GM23248 (cell line): Measurements from ENCODE around the gene URM1. TPM values are rescaled to one million over a fixed set of nuclear protein-coding genes. Genes with fewer than 3 reads are reported as not detected.
"Not testable (repeated sequence)": the region's sequence is repeated elsewhere in the genome, so short reads cannot be mapped to it uniquely, and the experiment has no call there.

Source experiments
- DNase-seq: peaks from one replicate; pipeline ENCODE4 v3.0.0-alpha.2; 2015
- H2AFZ ChIP-seq: fragments of 200-600 bp; sonication (generic); 2 replicates; pipeline ENCODE4 v1.6.1; 2016; ENCODE audit warnings: antibody characterized with exemption
- H3F3A ChIP-seq: fragments of 200-600 bp; sonication (generic); 2 replicates; pipeline ENCODE4 v1.6.1; 2016; ENCODE audit warnings: mild to moderate bottlenecking, antibody characterized with exemption, mixed run types; ENCODE audit not compliant: insufficient read depth
- H3K27ac ChIP-seq: fragments of 200-600 bp; sonication (generic); 2 replicates; pipeline ENCODE4 v1.5.1; 2016; ENCODE audit warnings: mild to moderate bottlenecking
- H3K27me3 ChIP-seq: fragments of 200-600 bp; sonication (generic); replicated peaks from 2 replicates; pipeline ENCODE4 v1.6.1; 2016; ENCODE audit warnings: mild to moderate bottlenecking; ENCODE audit not compliant: insufficient read depth
- H3K36me3 ChIP-seq: fragments of 200-600 bp; sonication (generic); 2 replicates; pipeline ENCODE4 v1.6.1; 2016; ENCODE audit warnings: low read depth, mild to moderate bottlenecking
- H3K4me1 ChIP-seq: fragments of 200-600 bp; sonication (generic); 2 replicates; pipeline ENCODE4 v1.6.1; 2016; ENCODE audit warnings: mild to moderate bottlenecking; ENCODE audit not compliant: insufficient read depth
- H3K4me2 ChIP-seq: fragments of 200-600 bp; sonication (generic); one replicate; pipeline ENCODE4 v1.6.1; 2016; ENCODE audit warnings: mild to moderate bottlenecking; ENCODE audit not compliant: unreplicated experiment
- H3K4me3 ChIP-seq: fragments of 200-600 bp; sonication (generic); 2 replicates; pipeline ENCODE4 v1.5.1; 2016; ENCODE audit warnings: mild to moderate bottlenecking
- H3K79me2 ChIP-seq: fragments of 200-600 bp; sonication (generic); 2 replicates; pipeline ENCODE4 v1.6.1; 2016; ENCODE audit warnings: mild to moderate bottlenecking; ENCODE audit not compliant: insufficient read depth
- H3K9ac ChIP-seq: fragments of 200-600 bp; sonication (generic); 2 replicates; pipeline ENCODE4 v1.6.1; 2016; ENCODE audit warnings: mild to moderate bottlenecking
- H3K9me2 ChIP-seq: fragments of 200-600 bp; sonication (generic); 2 replicates; pipeline ENCODE4 v1.6.1; 2016; ENCODE audit warnings: mixed run types, mild to moderate bottlenecking, moderate library complexity; ENCODE audit not compliant: insufficient read depth
- H3K9me3 ChIP-seq: fragments of 200-600 bp; sonication (generic); one replicate; pipeline ENCODE4 v1.6.1; 2017; ENCODE audit warnings: low read depth
- H4K20me1 ChIP-seq: fragments of 200-600 bp; sonication (generic); 2 replicates; pipeline ENCODE4 v1.6.0; 2016; ENCODE audit not compliant: insufficient read depth
- EZH2 ChIP-seq: fragments of 200-600 bp; sonication (generic); IDR thresholded peaks from 2 replicates; pipeline ENCODE4 v1.6.1; 2018; ENCODE audit warnings: antibody characterized with exemption, mild to moderate bottlenecking; ENCODE audit not compliant: insufficient read depth, poor library complexity, severe bottlenecking
- EZH2phosphoT487 ChIP-seq: fragments of 200-600 bp; sonication (generic); IDR thresholded peaks from 2 replicates; pipeline ENCODE4 v1.6.1; 2018; ENCODE audit warnings: antibody characterized with exemption, moderate library complexity, mild to moderate bottlenecking, low read depth; ENCODE audit not compliant: insufficient read depth
- WGBS, 2 experiments: methylation state at CpG; one replicate each; pipeline ENCODE4 v1.1.6; 2015 to 2017; ENCODE audit warnings: low lambda C conversion rate in 2 of 2, low coverage in 1 of 2; ENCODE audit errors: missing lambda C conversion rate in 2 of 2; 5-methylcytosine and 5-hydroxymethylcytosine counted together
- in situ Hi-C: fragments of 300-500 bp; cut with MboI; formaldehyde crosslinking; loops from 2 replicates; pipeline ENCODE4 v1.15.0; 2020
- polyA plus RNA-seq: library from polyadenylated mRNA; unstranded; fragments of >200 nt; fragmentation: Nextera tagmentation; extraction: Ambion mirVana; gene quantifications from 2 replicates; pipeline ENCODE4 v1.2.1, GENCODE V29; 2016
- total RNA-seq: library from RNA; depleted of rRNA; stranded (reverse); fragments of >200 nt; shearing (Covaris generic); gene quantifications from 2 replicates; pipeline ENCODE4 v1.2.3, GENCODE V29; 2014

The URM1 gene
- total and polyA plus RNA-seq, 2 experiments from 2014 or later, result 59.2 to 64.4 TPM

DNA sequence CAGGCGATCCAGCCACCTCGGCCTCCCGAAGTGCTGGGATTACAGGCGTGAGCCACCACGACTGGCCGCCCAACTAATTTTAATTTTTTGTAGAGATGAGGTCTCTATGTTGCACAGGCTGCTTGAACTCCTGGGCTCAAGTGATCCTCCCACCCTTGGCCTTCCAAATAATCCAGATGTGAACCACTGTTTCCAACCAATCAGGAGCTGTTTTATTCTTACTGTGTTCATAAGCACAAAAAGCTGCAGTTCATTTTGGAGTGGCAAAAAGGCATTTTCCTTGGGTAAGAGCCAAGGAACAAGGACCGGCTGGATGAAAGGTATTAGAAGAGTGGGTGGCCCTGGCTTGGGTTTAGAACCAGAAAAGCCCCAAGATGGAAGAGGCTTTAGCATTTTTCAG lies 36.0 kb upstream of the URM1 start:
- Histone ChIP-seq H3K27me3 (no peaks in the 10 kb centered on the region), H3K79me2 (no peaks in the 10 kb centered on the region), H3K27ac (no peak overlapping the region), H3K4me2 (no peak overlapping the region), H3K9ac (no peak overlapping the region), H3K4me3 (no peak overlapping the region), H2AFZ (no peak overlapping the region), H4K20me1 (no peaks in the 10 kb centered on the region), H3K9me3 (no peaks in the 10 kb centered on the region), H3K4me1 (no peaks in the 10 kb centered on the region), H3K9me2 (no peaks in the 10 kb centered on the region), H3F3A (peaks cover 12% of the 10 kb centered on the region), H3K36me3 (no peaks in the 10 kb centered on the region)
- no peak for DNase-seq
- no peak for TF ChIP-seq EZH2phosphoT487
- TF ChIP-seq EZH2, result no peak
- in situ Hi-C loops, result no loop called here
- whole genome bisulfite sequencing, 2 experiments, result 41 to 49% methylated on average over 7 of the region's 7 CpGs

DNA sequence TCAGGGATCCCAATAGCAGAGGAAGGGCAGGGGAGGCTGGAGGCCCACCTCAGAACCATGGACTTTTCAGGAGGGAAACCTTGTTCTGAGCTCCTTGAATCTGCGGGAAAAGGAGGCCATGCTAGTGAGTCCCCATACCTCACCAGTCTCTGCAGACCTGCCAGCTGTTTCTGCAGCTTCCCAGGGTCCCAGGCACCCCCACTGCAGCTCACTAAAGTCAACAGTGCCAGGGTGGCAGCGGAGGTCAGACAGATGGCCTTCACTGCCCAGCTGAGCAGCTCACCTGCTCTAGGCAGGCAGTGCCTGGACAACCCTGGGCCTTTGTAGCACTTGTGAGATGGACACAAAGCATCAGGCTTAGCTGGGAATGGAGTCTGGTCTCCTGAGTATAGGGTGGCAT lies 35.3 kb upstream of the URM1 start:
- H3K9ac ChIP-seq, result no peak overlapping the region
- peaks cover 12% of the 10 kb centered on the region for H3F3A ChIP-seq
- 88 to 94% methylated on average over 2 of the region's 2 CpGs for WGBS, 2 experiments
- no peak for DNase-seq
- H3K9me3 ChIP-seq, result no peaks in the 10 kb centered on the region
- H3K27ac ChIP-seq, result no peak overlapping the region
- TF ChIP-seq EZH2, result no peak
- no peak for TF ChIP-seq EZH2phosphoT487
- no peaks in the 10 kb centered on the region for H3K27me3 ChIP-seq
- H3K4me3 ChIP-seq, result no peak overlapping the region
- no peaks in the 10 kb centered on the region for H3K36me3 ChIP-seq
- no peaks in the 10 kb centered on the region for H3K4me1 ChIP-seq
- no peaks in the 10 kb centered on the region for H4K20me1 ChIP-seq
- no peak overlapping the region for H3K4me2 ChIP-seq
- peaks cover under 1% of the 10 kb centered on the region; the same call in 1 of the 2 replicates for H3K79me2 ChIP-seq
- no peaks in the 10 kb centered on the region for H3K9me2 ChIP-seq
- in situ Hi-C loops, result no loop called here
- H2AFZ ChIP-seq, result no peak overlapping the region

DNA sequence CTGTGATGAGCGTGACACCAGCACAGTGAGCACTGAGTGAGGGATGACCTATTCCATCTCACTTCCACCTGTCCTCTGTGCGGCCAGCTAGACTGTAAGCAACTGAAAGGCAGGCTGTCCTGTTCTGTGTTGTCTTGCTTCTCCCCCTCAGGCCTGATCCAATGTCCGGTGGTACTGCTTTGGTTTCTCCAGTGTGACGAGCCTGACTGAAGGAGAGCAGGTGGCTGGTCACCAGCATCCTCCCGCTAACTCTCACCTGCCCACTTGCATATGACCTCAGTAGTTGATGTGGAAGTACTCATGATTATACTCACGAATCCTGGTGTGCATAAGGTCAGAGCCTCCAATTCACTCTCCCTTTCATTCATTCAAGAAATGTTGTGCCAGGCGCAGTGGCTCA lies 33.2 kb upstream of the URM1 start:
- in situ Hi-C loops, result no loop called here
- no peaks in the 10 kb centered on the region for H3K36me3 ChIP-seq
- DNase-seq, result no peak
- no peaks in the 10 kb centered on the region for H3K4me1 ChIP-seq
- H3K9ac ChIP-seq, result no peak overlapping the region
- H2AFZ ChIP-seq, result no peak overlapping the region
- TF ChIP-seq EZH2phosphoT487, result no peak
- TF ChIP-seq EZH2, result no peak
- no peak overlapping the region for H3K27ac ChIP-seq
- H3F3A ChIP-seq, result peaks cover 12% of the 10 kb centered on the region
- 84 to 88% methylated on average over 7 of the region's 7 CpGs for WGBS, 2 experiments
- no peaks in the 10 kb centered on the region for H3K9me2 ChIP-seq
- no peaks in the 10 kb centered on the region for H3K9me3 ChIP-seq
- no peaks in the 10 kb centered on the region for H4K20me1 ChIP-seq
- peaks cover 11% of the 10 kb centered on the region for H3K79me2 ChIP-seq
- H3K4me2 ChIP-seq, result no peak overlapping the region
- no peaks in the 10 kb centered on the region for H3K27me3 ChIP-seq
- H3K4me3 ChIP-seq, result no peak overlapping the region

DNA sequence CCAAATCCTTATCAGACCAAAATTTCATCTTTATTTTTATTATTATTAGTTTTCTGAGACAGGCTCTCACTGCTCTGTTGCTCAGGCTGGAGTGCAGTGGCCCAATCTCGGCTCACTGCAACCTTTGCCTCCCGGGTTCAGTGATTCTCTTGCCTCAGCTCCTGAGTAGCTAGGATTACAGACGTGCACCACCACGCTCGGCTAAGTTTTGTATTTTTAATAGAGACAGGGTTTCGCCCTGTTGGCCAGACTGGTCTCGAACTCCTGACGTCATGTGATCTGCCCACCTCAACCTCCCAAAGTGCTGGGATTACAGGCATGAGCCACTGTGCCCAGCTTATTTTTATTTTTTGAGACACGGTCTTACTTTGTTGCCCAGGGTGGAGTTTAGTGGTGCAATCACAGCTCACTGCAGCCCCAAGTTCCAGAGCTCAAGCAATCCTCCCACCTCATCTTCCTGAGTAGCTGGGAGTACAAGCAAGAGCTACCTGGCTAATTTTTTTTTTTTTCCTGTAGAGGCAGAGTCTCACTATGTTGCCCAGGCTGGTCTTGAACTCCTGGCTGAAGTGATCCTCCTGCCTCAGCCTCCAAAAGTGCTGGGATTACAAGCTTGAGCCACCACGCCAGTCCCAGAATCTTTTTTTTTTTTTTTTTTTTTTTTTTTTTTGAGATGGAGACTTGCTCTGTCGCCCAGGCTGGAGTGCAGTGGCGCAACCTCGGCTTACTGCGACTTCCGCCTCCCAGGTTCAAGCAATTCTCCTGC lies 32.1 kb upstream of the URM1 start:
- H3K9me2 ChIP-seq, in situ Hi-C loops: not testable (repeated sequence)
- WGBS, 2 experiments, result 91% methylated on average over 10 to 15 of the region's 15 CpGs

More for the DNA sequence above, 32.1 kb upstream of the URM1 start:
- H3K4me1 ChIP-seq, H3K27ac ChIP-seq, H3K9me3 ChIP-seq, H3K4me3 ChIP-seq, H3K27me3 ChIP-seq, H3K36me3 ChIP-seq, H4K20me1 ChIP-seq, H2AFZ ChIP-seq, H3K9ac ChIP-seq, DNase-seq, H3K4me2 ChIP-seq: not testable (repeated sequence)
- Histone ChIP-seq H3K79me2 (peaks cover 11% of the 10 kb centered on the region), H3F3A (peaks cover 12% of the 10 kb centered on the region)
